ENCODE results near the gene OR9A4.

DNA sequence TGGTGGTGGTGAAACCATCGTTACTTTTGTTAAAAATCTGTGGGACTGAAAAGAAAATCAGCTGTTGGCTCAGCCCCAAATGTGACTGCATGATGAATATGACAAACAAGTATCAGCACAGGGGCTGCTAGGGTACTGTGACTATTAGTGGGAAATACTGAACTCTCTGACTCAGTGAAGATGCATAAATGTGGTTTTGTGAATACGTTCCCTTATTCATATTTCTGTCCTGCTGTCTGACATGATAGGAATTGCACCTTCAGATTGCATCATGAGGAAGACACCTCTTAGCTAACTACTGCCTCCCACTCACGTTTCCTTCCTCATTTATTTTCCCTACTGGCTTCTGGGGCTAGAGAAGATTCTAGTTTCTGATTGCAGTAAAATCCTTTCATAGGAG is 29.2 kb downstream of the OR9A4 start:
- TF ChIP-seq POLR2A (IDR thresholded peaks at IDR 0.05; ENCODE audit: low read depth, low read length) (no peak), TAF1 (IDR thresholded peaks at IDR 0.05; ENCODE audit: low read depth, low read length) (no peak), POLR2AphosphoS5 (IDR thresholded peaks at IDR 0.05; ENCODE audit: low read depth, low read length) (no peak)
